SU-DHL-6 (cell line): ENCODE results near the gene APOL4.

Experiments
- H2AFZ ChIP-seq: fragments of 200-600 bp; sonication (generic); 2 replicates; pipeline ENCODE4 v1.6.1; 2014; ENCODE audit warnings: low read depth, mild to moderate bottlenecking, moderate library complexity, mixed read lengths, antibody characterized with exemption, low read length; ENCODE audit not compliant: severe bottlenecking
- H3F3A ChIP-seq: fragments of 200-600 bp; shearing (Covaris generic); 2 replicates; pipeline ENCODE4 v1.6.0; 2016; ENCODE audit warnings: antibody characterized with exemption, mild to moderate bottlenecking; ENCODE audit not compliant: insufficient read depth
- H3K27ac ChIP-seq: fragments of 200-600 bp; sonication (generic); 2 replicates; pipeline ENCODE4 v1.5.1; 2016; ENCODE audit warnings: low read depth, mild to moderate bottlenecking, low read length, moderate library complexity, mixed read lengths
- H3K27me3 ChIP-seq: fragments of 200-600 bp; sonication (generic), shearing (Covaris generic); 2 replicates; pipeline ENCODE4 v1.6.0; 2014; ENCODE audit warnings: mild to moderate bottlenecking, low read length
- H3K36me3 ChIP-seq: fragments of 200-600 bp; sonication (generic); 2 replicates; pipeline ENCODE4 v1.6.1; 2014; ENCODE audit warnings: mild to moderate bottlenecking, low read length, mixed read lengths
- H3K4me2 ChIP-seq: fragments of 300-600, 200-600 bp; shearing (Covaris generic), sonication (generic); 2 replicates; pipeline ENCODE4 v1.6.0; 2014; ENCODE audit warnings: low read length, low read depth, mild to moderate bottlenecking; ENCODE audit not compliant: poor library complexity, severe bottlenecking
- H3K4me3 ChIP-seq: fragments of 200-600 bp; sonication (generic); 2 replicates; pipeline ENCODE4 v1.5.1; 2014; ENCODE audit warnings: antibody characterized with exemption, low read length, mild to moderate bottlenecking, mixed read lengths; ENCODE audit not compliant: insufficient read depth, poor library complexity, severe bottlenecking
- H3K79me2 ChIP-seq: fragments of 200-600 bp; sonication (generic); 2 replicates; pipeline ENCODE4 v1.6.1; 2014; ENCODE audit warnings: mild to moderate bottlenecking, low read length, moderate library complexity; ENCODE audit not compliant: insufficient read depth
- H3K9ac ChIP-seq: fragments of 200-600 bp; sonication (generic); 2 replicates; pipeline ENCODE4 v1.7.0; 2014; ENCODE audit warnings: mild to moderate bottlenecking, low read length
- H3K9me2 ChIP-seq: fragments of 200-600 bp; sonication (generic); replicated peaks from 2 replicates; pipeline ENCODE4 v1.6.1; 2014; ENCODE audit warnings: low read length; ENCODE audit not compliant: insufficient read depth
- H3K9me3 ChIP-seq: fragments of 200-600 bp; sonication (generic); 2 replicates; pipeline ENCODE4 v1.6.1; 2014; ENCODE audit warnings: low read length, mixed read lengths; ENCODE audit not compliant: insufficient read depth
- H4K20me1 ChIP-seq: fragments of 200-600 bp; sonication (generic); 2 replicates; pipeline ENCODE4 v1.6.1; 2014; ENCODE audit warnings: low read depth, mild to moderate bottlenecking, antibody characterized with exemption, low read length, moderate library complexity, mixed read lengths
- EZH2phosphoT487 ChIP-seq: fragments of 200-600 bp; sonication (generic), shearing (Covaris generic); conservative IDR thresholded peaks from 2 replicates; pipeline ENCODE4 v1.6.1; 2018; ENCODE audit warnings: mild to moderate bottlenecking, antibody characterized with exemption, low read length, moderate library complexity, mixed read lengths
- TF ChIP-seq, protein P1 (sequence below): fragments of 200-600 bp; sonication (generic); IDR thresholded peaks from one replicate; pipeline ENCODE4 v1.5.1; 2017; ENCODE audit warnings: antibody characterized with exemption, mild to moderate bottlenecking, low read length, moderate library complexity; ENCODE audit not compliant: insufficient read depth, poor library complexity, severe bottlenecking

The APOL4 gene

GRCh38 chr22:36182056-36182455 lies 19.6 kb downstream of the APOL4 start:
- H3K9ac ChIP-seq = no peak overlapping the region
- no peak for TF ChIP-seq EZH2phosphoT487
- TF ChIP-seq, protein P1, sequence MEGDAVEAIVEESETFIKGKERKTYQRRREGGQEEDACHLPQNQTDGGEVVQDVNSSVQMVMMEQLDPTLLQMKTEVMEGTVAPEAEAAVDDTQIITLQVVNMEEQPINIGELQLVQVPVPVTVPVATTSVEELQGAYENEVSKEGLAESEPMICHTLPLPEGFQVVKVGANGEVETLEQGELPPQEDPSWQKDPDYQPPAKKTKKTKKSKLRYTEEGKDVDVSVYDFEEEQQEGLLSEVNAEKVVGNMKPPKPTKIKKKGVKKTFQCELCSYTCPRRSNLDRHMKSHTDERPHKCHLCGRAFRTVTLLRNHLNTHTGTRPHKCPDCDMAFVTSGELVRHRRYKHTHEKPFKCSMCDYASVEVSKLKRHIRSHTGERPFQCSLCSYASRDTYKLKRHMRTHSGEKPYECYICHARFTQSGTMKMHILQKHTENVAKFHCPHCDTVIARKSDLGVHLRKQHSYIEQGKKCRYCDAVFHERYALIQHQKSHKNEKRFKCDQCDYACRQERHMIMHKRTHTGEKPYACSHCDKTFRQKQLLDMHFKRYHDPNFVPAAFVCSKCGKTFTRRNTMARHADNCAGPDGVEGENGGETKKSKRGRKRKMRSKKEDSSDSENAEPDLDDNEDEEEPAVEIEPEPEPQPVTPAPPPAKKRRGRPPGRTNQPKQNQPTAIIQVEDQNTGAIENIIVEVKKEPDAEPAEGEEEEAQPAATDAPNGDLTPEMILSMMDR = no peak
- H3K9me2 ChIP-seq = no peaks in the 10 kb centered on the region
- H3K4me2 ChIP-seq = no peak overlapping the region
- H3K79me2 ChIP-seq = no peaks in the 10 kb centered on the region
- H3K9me3 ChIP-seq = no peaks in the 10 kb centered on the region
- H3K27ac ChIP-seq = no peak overlapping the region
- H3K36me3 ChIP-seq = no peaks in the 10 kb centered on the region
- H3K4me3 ChIP-seq = no peak overlapping the region
- H2AFZ ChIP-seq = no peak overlapping the region
- H3F3A ChIP-seq = no peaks in the 10 kb centered on the region
- no peaks in the 10 kb centered on the region for H4K20me1 ChIP-seq
- no peaks in the 10 kb centered on the region for H3K27me3 ChIP-seq

GRCh38 chr22:36180928-36181327 lies 20.7 kb downstream of the APOL4 start:
- Histone ChIP-seq H3K9ac (no peak overlapping the region), H2AFZ (no peak overlapping the region)
- no peak for TF ChIP-seq EZH2phosphoT487
- TF ChIP-seq, protein P1 = no peak

GRCh38 chr22:36180038-36180880 lies 21.4 kb downstream of the APOL4 start:
- Histone ChIP-seq H3K4me3 (no peak overlapping the region), H3K4me2 (no peak overlapping the region), H3K9me3 (no peaks in the 10 kb centered on the region), H3K9ac (no peak overlapping the region), H3K27me3 (no peaks in the 10 kb centered on the region), H3K36me3 (no peaks in the 10 kb centered on the region), H3F3A (no peaks in the 10 kb centered on the region), H2AFZ (no peak overlapping the region), H3K9me2 (no peaks in the 10 kb centered on the region), H4K20me1 (no peaks in the 10 kb centered on the region), H3K27ac (no peak overlapping the region), H3K79me2 (no peaks in the 10 kb centered on the region)
- no peak for TF ChIP-seq EZH2phosphoT487
- TF ChIP-seq, protein P1 = peak; percentile 62

More at GRCh38 chr22:36180928-36181327, 20.7 kb downstream of the APOL4 start:
- Histone ChIP-seq H3K36me3 (no peaks in the 10 kb centered on the region), H3K4me2 (no peak overlapping the region), H3K9me2 (no peaks in the 10 kb centered on the region), H3K27ac (no peak overlapping the region), H3F3A (no peaks in the 10 kb centered on the region), H3K79me2 (no peaks in the 10 kb centered on the region), H3K4me3 (no peak overlapping the region), H4K20me1 (no peaks in the 10 kb centered on the region), H3K27me3 (no peaks in the 10 kb centered on the region), H3K9me3 (no peaks in the 10 kb centered on the region)
